Measurements from ENCODE around the gene OSBP. TPM values are rescaled to one million over a fixed set of nuclear protein-coding genes. Genes with fewer than 3 reads are reported as not detected.

The OSBP gene
- total RNA-seq, 1 donor from 2014 or later, result 30.0 TPM

DNA sequence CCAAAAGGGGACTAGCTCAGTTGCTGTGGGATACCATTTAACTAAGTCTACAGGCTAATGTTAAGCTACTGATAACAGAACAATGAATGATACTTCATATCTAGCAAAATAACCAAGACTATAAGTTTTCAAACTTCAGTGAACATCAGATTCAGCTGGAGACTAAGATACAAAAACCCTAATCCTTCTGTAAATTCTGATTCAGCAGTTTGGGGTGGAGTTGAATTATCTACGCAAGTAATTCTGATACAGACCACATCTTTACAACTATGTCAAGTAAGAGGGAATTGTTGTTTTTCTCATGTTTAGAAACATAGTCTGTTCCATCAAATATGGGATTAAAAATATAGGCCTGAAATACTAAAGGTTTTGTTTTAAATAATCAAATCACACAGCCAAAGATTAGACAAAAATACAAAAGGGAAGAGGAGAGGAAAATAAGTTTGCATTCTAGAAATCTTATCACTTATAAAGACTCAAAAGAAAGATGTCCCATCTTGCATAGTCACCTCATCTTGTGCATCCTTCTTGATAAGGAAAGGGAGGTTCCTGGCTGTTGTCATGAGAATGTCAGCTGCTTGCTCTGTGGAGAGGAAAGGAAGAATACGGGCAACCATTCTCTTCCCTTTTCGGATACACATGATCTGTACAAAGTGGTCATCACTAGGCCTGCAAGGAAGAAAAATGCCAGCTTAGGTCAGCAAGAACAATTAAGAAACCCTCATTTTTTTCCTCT, 31.8 kb upstream of the OSBP start:
- TF ChIP-seq, protein P1, sequence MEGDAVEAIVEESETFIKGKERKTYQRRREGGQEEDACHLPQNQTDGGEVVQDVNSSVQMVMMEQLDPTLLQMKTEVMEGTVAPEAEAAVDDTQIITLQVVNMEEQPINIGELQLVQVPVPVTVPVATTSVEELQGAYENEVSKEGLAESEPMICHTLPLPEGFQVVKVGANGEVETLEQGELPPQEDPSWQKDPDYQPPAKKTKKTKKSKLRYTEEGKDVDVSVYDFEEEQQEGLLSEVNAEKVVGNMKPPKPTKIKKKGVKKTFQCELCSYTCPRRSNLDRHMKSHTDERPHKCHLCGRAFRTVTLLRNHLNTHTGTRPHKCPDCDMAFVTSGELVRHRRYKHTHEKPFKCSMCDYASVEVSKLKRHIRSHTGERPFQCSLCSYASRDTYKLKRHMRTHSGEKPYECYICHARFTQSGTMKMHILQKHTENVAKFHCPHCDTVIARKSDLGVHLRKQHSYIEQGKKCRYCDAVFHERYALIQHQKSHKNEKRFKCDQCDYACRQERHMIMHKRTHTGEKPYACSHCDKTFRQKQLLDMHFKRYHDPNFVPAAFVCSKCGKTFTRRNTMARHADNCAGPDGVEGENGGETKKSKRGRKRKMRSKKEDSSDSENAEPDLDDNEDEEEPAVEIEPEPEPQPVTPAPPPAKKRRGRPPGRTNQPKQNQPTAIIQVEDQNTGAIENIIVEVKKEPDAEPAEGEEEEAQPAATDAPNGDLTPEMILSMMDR (IDR thresholded peaks at IDR 0.05; ENCODE audit: borderline replicate concordance), result no peak

GRCh38 chr11:59644528-59644927, 29.0 kb upstream of the OSBP start:
- Histone ChIP-seq H3K9me3 (replicated peaks) (no peaks in the 10 kb centered on the region), H3K36me3 (peaks cover 91% of the 10 kb centered on the region), H3K4me3 (no peak overlapping the region), H3K4me1 (no peaks in the 10 kb centered on the region), H3K27me3 (ENCODE audit: low read depth) (no peaks in the 10 kb centered on the region), H3K27ac (replicated peaks) (no peak overlapping the region)
- intact Hi-C loops (cut with micrococcal nuclease), result no loop called here
- TF ChIP-seq, protein P1 (IDR thresholded peaks at IDR 0.05; ENCODE audit: borderline replicate concordance), result no peak
- DNase-seq, result no peak

More for the DNA sequence above, 31.8 kb upstream of the OSBP start:
- no peak for DNase-seq
- H3K4me3 ChIP-seq, result no peak overlapping the region
- no peak overlapping the region for H3K27ac ChIP-seq (replicated peaks)
- intact Hi-C loops (cut with micrococcal nuclease), result no loop called here
- no peaks in the 10 kb centered on the region for H3K27me3 ChIP-seq (ENCODE audit: low read depth)
- no peaks in the 10 kb centered on the region for H3K4me1 ChIP-seq
- peaks cover 90% of the 10 kb centered on the region for H3K36me3 ChIP-seq
- H3K9me3 ChIP-seq (replicated peaks), result no peaks in the 10 kb centered on the region

- Histone ChIP-seq H3K4me1 (no peaks in the 10 kb centered on the region), H3K4me3 (no peak overlapping the region), H3K36me3 (peaks cover 91% of the 10 kb centered on the region), H3K9me3 (replicated peaks) (no peaks in the 10 kb centered on the region), H3K27ac (replicated peaks) (no peak overlapping the region), H3K27me3 (ENCODE audit: low read depth) (no peaks in the 10 kb centered on the region)
- DNase-seq, result no peak
- TF ChIP-seq, protein P1 (IDR thresholded peaks at IDR 0.05; ENCODE audit: borderline replicate concordance), result no peak
- intact Hi-C loops (cut with micrococcal nuclease), result no loop called here
Measured at GRCh38 chr11:59643390-59643789, 27.8 kb upstream of the OSBP start.

GRCh38 chr11:59641156-59641555, 25.6 kb upstream of the OSBP start:
- TF ChIP-seq, protein P1 (IDR thresholded peaks at IDR 0.05; ENCODE audit: borderline replicate concordance), result no peak
- no peak for DNase-seq
- Histone ChIP-seq H3K27ac (replicated peaks) (no peak overlapping the region), H3K27me3 (ENCODE audit: low read depth) (no peaks in the 10 kb centered on the region), H3K4me3 (no peak overlapping the region), H3K36me3 (peaks cover 91% of the 10 kb centered on the region), H3K9me3 (replicated peaks) (no peaks in the 10 kb centered on the region), H3K4me1 (no peaks in the 10 kb centered on the region)
- intact Hi-C loops (cut with micrococcal nuclease), result no loop called here

GRCh38 chr11:59630493-59630892, 14.9 kb upstream of the OSBP start:
- TF ChIP-seq, protein P1 (IDR thresholded peaks at IDR 0.05; ENCODE audit: borderline replicate concordance), result no peak
- H3K27ac ChIP-seq (replicated peaks), result no peak overlapping the region
- H3K4me1 ChIP-seq, result no peaks in the 10 kb centered on the region
- H3K27me3 ChIP-seq (ENCODE audit: low read depth), result no peaks in the 10 kb centered on the region
- no peaks in the 10 kb centered on the region for H3K9me3 ChIP-seq (replicated peaks)
- DNase-seq, result no peak
- peaks cover 11% of the 10 kb centered on the region for H3K36me3 ChIP-seq
- no peak overlapping the region for H3K4me3 ChIP-seq
- intact Hi-C loops (cut with micrococcal nuclease), result no loop called here

All from left ventricle myocardium inferior (tissue), 1 donor.